Measurements from ENCODE around the gene CTNNA2.

The CTNNA2 gene

GRCh38 chr2:80354858-80355257 lies 842.0 kb downstream of the CTNNA2 start:
- DNase-seq = no peak

GRCh38 chr2:80361904-80362303 lies 849.1 kb downstream of the CTNNA2 start:
- no peak for DNase-seq

- DNase-seq = no peak
Observed at GRCh38 chr2:80363330-80363729, 850.5 kb downstream of the CTNNA2 start.

- DNase-seq = no peak
Observed at GRCh38 chr2:80363791-80364349, 851.0 kb downstream of the CTNNA2 start.

- DNase-seq = no peak
Observed at GRCh38 chr2:80364524-80365212, 851.8 kb downstream of the CTNNA2 start.

GRCh38 chr2:80365762-80366161 lies 852.9 kb downstream of the CTNNA2 start:
- no peak for DNase-seq

GRCh38 chr2:80370375-80371009 lies 857.6 kb downstream of the CTNNA2 start:
- DNase-seq = no peak

GRCh38 chr2:80374105-80374504 lies 861.3 kb downstream of the CTNNA2 start:
- no peak for DNase-seq

- no peak for DNase-seq
Observed at GRCh38 chr2:80377071-80377470, 864.2 kb downstream of the CTNNA2 start.

GRCh38 chr2:80380736-80381135 lies 867.9 kb downstream of the CTNNA2 start:
- no peak for DNase-seq

- DNase-seq = no peak
Observed at GRCh38 chr2:80381666-80382065, 868.8 kb downstream of the CTNNA2 start.

GRCh38 chr2:80392441-80392840 lies 879.6 kb downstream of the CTNNA2 start:
- DNase-seq = no peak

GRCh38 chr2:80393991-80394390 lies 881.1 kb downstream of the CTNNA2 start:
- no peak for DNase-seq

- no peak for DNase-seq
Observed at GRCh38 chr2:80395251-80395650, 882.4 kb downstream of the CTNNA2 start.

- no peak for DNase-seq
Observed at GRCh38 chr2:80396276-80396675, 883.4 kb downstream of the CTNNA2 start.

- no peak for DNase-seq
Observed at GRCh38 chr2:80403081-80403480, 890.2 kb downstream of the CTNNA2 start.

GRCh38 chr2:80407377-80407776 lies 894.5 kb downstream of the CTNNA2 start:
- no peak for DNase-seq

GRCh38 chr2:80410346-80410745 lies 897.5 kb downstream of the CTNNA2 start:
- no peak for DNase-seq

- DNase-seq = no peak
Observed at GRCh38 chr2:80413136-80413535, 900.3 kb downstream of the CTNNA2 start.

- no peak for DNase-seq
Observed at GRCh38 chr2:80417737-80418136, 904.9 kb downstream of the CTNNA2 start.

- DNase-seq = no peak
Observed at GRCh38 chr2:80420530-80421208, 907.8 kb downstream of the CTNNA2 start.

GRCh38 chr2:80429251-80429650 lies 916.4 kb downstream of the CTNNA2 start:
- DNase-seq = no peak

GRCh38 chr2:80437959-80438358 lies 925.1 kb downstream of the CTNNA2 start:
- DNase-seq = no peak

- DNase-seq = no peak
Observed at GRCh38 chr2:80438686-80439085, 925.8 kb downstream of the CTNNA2 start.
